SK-N-MC (cell line): ENCODE results near the gene NOL4.
A peak's percentile ranks its signal among the peaks of the same experiment; 100 is the strongest.

ENCODE experiments used
- DNase-seq: peaks from one replicate; pipeline ENCODE4 v3.0.0-alpha.2; 2011; ENCODE audit warnings: low read depth, low spot score
- H3K27ac ChIP-seq: fragments of 200-600 bp; sonication (generic); 2 replicates; pipeline ENCODE4 v1.5.1; 2016; ENCODE audit warnings: mixed run types
- H3K36me3 ChIP-seq: fragments of 200-600 bp; sonication (generic); 2 replicates; pipeline ENCODE4 v1.6.1; 2017; ENCODE audit warnings: antibody characterized with exemption, low read length, mixed read lengths; ENCODE audit not compliant: insufficient read depth
- H3K4me3 ChIP-seq: fragments of 200-600 bp; sonication (generic); 2 replicates; pipeline ENCODE4 v1.5.1; 2016
- H3K9ac ChIP-seq: fragments of 200-600 bp; sonication (generic); 2 replicates; pipeline ENCODE4 v1.8.0; 2017; ENCODE audit warnings: mixed run types, mixed read lengths; ENCODE audit not compliant: insufficient read length
- H3K9me3 ChIP-seq: fragments of 200-600 bp; sonication (generic); 2 replicates; pipeline ENCODE4 v1.6.1; 2017; ENCODE audit warnings: low read depth, mild to moderate bottlenecking, antibody characterized with exemption, low read length, moderate library complexity, mixed read lengths
- EZH2 ChIP-seq: fragments of 200-600 bp; sonication (generic); IDR thresholded peaks from one replicate; pipeline ENCODE4 v1.6.1; 2017; ENCODE audit warnings: antibody characterized with exemption
- FOXP2 ChIP-seq: optimal IDR thresholded peaks from 2 replicates; pipeline ENCODE3; 2011; ENCODE audit warnings: mild to moderate bottlenecking, moderate library complexity; ENCODE audit not compliant: insufficient read depth; ENCODE audit errors: extremely low read length, control extremely low read depth
- POLR2AphosphoS5 ChIP-seq: IDR thresholded peaks from 2 replicates; pipeline ENCODE4 v1.6.1; 2012; ENCODE audit warnings: mild to moderate bottlenecking, low read depth, low read length, borderline replicate concordance

Gene NOL4

DNA sequence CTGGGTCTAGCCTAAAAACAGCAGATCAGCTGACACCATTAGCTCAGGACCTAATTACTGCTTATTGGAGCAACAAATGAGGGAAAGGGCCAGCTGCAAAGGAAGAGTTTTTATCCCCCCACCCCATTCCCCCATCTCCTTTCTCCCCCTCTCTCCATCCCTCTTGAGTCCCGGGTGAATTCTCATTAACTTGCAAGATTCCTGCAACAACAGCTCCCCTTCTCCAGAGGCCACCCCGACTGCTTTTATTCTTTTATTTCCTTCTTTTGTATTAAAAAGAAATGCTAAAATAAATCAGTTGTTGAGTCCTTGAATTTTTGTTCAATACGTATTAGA is 473 bp upstream of the NOL4 start:
- TF ChIP-seq FOXP2 (no peak), EZH2 (no peak), POLR2AphosphoS5 (no peak)
- Histone ChIP-seq H3K36me3 (no peaks in the 10 kb centered on the region), H3K27ac (no peak overlapping the region), H3K9ac (no peak overlapping the region), H3K9me3 (no peaks in the 10 kb centered on the region), H3K4me3 (peak overlapping the region; percentile 86)
- no peak for DNase-seq

DNA sequence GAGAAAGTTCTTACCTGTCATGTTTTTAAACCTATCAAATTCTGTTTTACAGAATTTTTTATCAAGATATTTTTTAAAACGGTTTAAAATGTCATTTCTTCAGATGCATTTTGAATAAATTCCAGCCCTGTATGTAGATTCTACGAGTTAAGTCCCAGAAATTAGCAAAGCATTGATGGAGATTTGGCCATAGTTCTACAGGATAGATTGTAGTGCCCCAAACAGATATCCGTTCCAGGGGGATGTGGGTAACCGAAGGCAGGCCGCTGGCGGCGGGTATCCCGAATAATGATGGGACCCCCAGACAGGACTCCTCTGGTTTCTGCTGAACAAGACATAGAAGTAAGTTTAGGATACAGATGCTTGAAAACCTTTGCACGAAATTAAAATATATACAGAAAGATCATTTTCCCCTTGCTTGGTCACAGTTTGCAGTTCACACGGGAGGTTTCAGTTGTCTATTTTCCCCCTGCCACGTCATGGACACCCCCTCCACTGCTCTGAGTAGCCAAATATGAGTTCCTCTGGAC is 755 bp downstream of the NOL4 start:
- no peaks in the 10 kb centered on the region for H3K9me3 ChIP-seq
- no peak overlapping the region for H3K27ac ChIP-seq
- no peak for TF ChIP-seq FOXP2
- TF ChIP-seq POLR2AphosphoS5 = no peak
- TF ChIP-seq EZH2 = no peak
- H3K36me3 ChIP-seq = no peaks in the 10 kb centered on the region
- peak overlapping the region; percentile 86 for H3K4me3 ChIP-seq
- H3K9ac ChIP-seq = no peak overlapping the region
- no peak for DNase-seq

DNA sequence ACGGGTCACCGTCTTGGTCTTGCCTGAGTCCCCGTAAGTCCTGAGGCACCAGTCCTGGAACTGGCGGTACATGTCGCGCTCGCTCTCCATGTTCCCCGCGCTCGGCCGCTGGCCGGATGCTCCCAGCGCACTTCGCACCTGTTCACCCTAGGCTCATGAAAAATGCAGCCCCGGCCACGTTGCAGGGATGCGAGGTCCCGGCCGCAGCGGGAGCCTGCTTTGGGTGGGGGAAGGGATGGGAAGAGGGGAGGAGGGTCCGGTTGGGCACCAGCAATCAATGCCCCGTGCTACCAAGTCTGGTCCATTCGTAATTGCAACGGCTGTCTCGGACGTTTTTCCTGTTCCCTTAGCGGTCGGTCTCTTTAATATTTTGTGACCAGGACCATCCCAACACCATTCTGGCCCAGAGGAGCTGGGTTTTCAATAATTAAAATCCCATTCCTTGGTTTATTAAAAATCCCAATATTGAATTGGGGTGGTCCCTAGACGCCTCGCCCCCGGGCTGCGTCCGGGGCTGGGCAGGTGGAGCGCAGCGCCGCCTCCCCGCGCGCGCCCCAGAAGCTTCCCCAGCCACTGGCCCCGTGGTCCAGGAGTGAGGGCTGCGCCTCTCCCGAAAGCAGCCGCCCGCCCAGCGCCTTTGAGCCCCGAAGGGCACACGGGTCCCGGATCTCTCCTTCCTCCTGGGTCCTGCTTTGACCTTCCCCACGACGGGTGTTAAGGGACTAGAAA is 1.4 kb downstream of the NOL4 start:
- H3K36me3 ChIP-seq = no peaks in the 10 kb centered on the region
- no peak overlapping the region for H3K27ac ChIP-seq
- TF ChIP-seq FOXP2 (no peak), EZH2 (no peak), POLR2AphosphoS5 (no peak)
- peak overlapping the region; percentile 86 for H3K4me3 ChIP-seq
- DNase-seq = no peak
- no peaks in the 10 kb centered on the region for H3K9me3 ChIP-seq
- no peak overlapping the region for H3K9ac ChIP-seq

DNA sequence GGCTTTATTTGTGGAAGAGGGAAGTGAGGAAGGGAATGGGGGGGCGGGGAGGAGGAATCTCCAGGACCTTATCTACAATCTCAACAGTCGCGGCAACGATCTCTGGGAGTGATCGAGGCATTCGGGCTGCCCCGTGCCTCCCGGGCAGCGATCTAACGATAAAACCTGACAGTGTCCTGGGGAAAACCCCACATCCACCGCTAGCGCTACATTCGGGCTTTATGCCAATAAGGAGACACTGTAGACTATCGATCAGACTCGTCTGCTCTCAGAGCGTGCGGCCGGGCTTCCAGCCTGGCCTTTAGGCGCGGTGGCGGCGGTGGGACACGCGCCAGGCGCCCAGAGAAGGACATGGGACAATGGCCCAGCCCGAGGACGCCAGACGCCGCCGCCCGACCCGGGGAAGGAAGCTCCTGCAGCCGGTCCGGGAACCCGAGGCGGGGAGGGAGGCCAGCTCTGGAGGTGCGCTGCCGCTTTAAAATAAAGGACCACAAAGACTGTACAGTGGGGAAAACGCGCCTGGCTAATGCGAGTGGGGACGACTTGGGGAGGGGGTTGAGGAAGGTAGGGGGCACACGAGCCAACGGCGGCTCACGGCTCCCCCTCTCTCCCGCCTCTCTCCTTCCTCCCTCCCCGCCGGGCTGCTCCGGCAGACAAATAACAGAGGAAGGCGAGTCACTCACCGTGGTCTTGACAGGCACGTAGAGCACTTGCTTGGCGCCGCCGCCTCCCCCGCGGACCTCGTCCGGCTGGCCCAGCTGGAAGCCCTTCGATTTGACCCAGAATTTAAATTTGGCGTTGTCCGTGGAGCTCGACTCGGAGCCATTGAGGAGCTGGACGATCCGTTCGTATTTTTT is 2.2 kb downstream of the NOL4 start:
- H3K9ac ChIP-seq = no peak overlapping the region
- peak overlapping the region; percentile 86 for H3K4me3 ChIP-seq
- no peaks in the 10 kb centered on the region for H3K9me3 ChIP-seq
- DNase-seq = no peak
- H3K36me3 ChIP-seq = no peaks in the 10 kb centered on the region
- TF ChIP-seq EZH2 = no peak
- TF ChIP-seq POLR2AphosphoS5 = no peak
- no peak for TF ChIP-seq FOXP2
- H3K27ac ChIP-seq = no peak overlapping the region

DNA sequence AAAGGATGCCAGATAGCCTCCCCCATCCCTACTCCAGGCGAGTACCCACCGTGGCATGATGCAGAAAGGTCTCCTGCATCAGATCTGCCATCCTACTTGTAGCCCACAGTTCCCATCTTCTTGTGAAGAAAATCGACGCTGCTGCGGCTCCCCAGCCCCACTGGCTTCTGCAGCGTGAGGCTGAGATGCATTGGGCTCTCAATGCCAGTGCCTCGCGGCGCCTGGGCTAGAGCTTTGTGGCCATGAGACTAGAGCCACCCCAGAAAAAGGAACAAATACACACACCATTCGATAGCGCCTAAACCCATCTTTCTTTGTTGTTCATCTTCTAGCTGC is 2.8 kb downstream of the NOL4 start:
- Histone ChIP-seq H3K9ac (no peak overlapping the region), H3K4me3 (peak overlapping the region; percentile 86), H3K27ac (no peak overlapping the region), H3K36me3 (no peaks in the 10 kb centered on the region), H3K9me3 (no peaks in the 10 kb centered on the region)
- DNase-seq = no peak
- TF ChIP-seq POLR2AphosphoS5 (no peak), EZH2 (no peak), FOXP2 (no peak)

- H3K4me3 ChIP-seq = no peak overlapping the region
- H3K9me3 ChIP-seq = no peaks in the 10 kb centered on the region
- H3K27ac ChIP-seq = no peak overlapping the region
- H3K36me3 ChIP-seq = no peaks in the 10 kb centered on the region
- no peak for TF ChIP-seq POLR2AphosphoS5
- no peak for TF ChIP-seq FOXP2
- TF ChIP-seq EZH2 = no peak
- H3K9ac ChIP-seq = no peak overlapping the region
- no peak for DNase-seq
Measured at GRCh38 chr18:34220081-34220815, 4.5 kb downstream of the NOL4 start.

DNA sequence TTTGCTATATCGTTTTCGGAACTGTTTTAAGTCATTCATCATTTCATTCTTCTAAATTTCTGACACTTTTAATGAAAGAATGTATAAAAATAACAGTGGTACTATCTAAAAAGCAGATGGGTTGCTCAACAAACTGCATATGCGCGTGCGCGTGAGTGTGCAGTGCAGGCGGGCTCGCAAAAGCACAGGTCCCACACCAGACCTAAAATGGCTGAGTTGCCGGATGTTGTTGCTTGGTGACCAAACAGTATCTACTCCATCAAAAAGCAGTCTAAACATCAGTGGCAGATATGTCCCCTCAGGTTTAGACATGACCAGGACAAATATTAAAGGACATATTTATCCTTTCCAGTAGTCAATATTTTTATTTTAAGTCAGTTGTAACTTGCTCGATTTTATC is 5.1 kb downstream of the NOL4 start:
- Histone ChIP-seq H3K9me3 (no peaks in the 10 kb centered on the region), H3K36me3 (no peaks in the 10 kb centered on the region), H3K9ac (no peak overlapping the region), H3K4me3 (no peak overlapping the region), H3K27ac (no peak overlapping the region)
- no peak for DNase-seq
- TF ChIP-seq POLR2AphosphoS5 (no peak), FOXP2 (no peak), EZH2 (no peak)

DNA sequence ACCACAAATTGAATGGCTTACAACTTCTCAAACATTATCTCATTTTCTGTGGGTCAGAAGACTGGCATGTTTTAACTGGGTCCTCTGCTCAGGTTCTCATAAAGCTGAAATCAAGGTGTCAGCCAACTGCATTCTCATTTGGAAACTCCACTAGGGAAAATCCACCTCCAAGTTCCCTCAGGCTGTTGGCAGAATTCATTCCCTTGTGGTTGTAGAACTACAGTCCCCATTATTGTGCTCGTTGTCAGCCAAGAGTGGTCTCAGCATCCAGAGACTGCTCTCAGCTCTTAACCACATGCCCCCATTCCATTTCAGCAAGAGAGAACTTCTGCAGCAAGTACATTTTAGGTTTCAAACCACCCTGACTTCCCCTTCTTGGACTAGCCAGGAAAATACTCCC is 12.2 kb downstream of the NOL4 start:
- H3K9me3 ChIP-seq = no peaks in the 10 kb centered on the region
- TF ChIP-seq EZH2 = no peak
- no peak for TF ChIP-seq POLR2AphosphoS5
- TF ChIP-seq FOXP2 = no peak
- no peaks in the 10 kb centered on the region for H3K36me3 ChIP-seq
- H3K27ac ChIP-seq = no peak overlapping the region
- no peak for DNase-seq
- no peak overlapping the region for H3K9ac ChIP-seq
- H3K4me3 ChIP-seq = no peak overlapping the region
